Astrocyte (in vitro differentiated cells and primary cell): ENCODE results near the gene NRBP1.

ENCODE experiments used
- EZH2 ChIP-seq: IDR thresholded peaks from 2 replicates; pipeline ENCODE4 v1.6.1; 2012; ENCODE audit warnings: mild to moderate bottlenecking, low read length, inconsistent platforms; ENCODE audit not compliant: insufficient read depth
- TF ChIP-seq, protein P1 (sequence below): IDR thresholded peaks from 2 replicates; pipeline ENCODE4 v1.5.1; 2011; ENCODE audit warnings: low read depth, mild to moderate bottlenecking, inconsistent platforms, low read length, moderate library complexity; ENCODE audit not compliant: insufficient read depth

DNA sequence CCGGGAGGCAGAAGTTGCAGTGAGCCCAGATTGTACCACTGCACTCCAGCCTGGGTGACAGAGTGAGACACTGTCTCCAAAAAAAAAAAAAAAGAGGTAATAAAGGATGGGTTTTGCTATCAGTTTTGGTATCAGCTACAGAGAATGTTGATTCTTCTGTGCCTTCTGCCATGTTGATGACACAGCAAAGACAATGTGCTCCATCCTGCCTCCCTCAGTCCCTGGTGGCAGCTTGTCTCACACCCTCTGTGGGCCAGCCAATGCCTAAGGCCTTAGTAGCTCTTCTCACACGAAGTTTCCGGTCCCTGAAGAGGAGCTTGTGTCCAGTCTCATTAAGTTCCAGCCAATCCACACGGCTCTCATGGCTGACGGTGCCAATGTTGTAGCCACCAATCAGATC is 43.5 kb downstream of the NRBP1 start:
- TF ChIP-seq, protein P1, sequence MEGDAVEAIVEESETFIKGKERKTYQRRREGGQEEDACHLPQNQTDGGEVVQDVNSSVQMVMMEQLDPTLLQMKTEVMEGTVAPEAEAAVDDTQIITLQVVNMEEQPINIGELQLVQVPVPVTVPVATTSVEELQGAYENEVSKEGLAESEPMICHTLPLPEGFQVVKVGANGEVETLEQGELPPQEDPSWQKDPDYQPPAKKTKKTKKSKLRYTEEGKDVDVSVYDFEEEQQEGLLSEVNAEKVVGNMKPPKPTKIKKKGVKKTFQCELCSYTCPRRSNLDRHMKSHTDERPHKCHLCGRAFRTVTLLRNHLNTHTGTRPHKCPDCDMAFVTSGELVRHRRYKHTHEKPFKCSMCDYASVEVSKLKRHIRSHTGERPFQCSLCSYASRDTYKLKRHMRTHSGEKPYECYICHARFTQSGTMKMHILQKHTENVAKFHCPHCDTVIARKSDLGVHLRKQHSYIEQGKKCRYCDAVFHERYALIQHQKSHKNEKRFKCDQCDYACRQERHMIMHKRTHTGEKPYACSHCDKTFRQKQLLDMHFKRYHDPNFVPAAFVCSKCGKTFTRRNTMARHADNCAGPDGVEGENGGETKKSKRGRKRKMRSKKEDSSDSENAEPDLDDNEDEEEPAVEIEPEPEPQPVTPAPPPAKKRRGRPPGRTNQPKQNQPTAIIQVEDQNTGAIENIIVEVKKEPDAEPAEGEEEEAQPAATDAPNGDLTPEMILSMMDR, result no peak
- no peak for TF ChIP-seq EZH2
